Mesendoderm (in vitro differentiated cells): ENCODE results near the gene MAGI2.
A peak's percentile ranks its signal among the peaks of the same experiment; 100 is the strongest.

Experiments used
- DNase-seq: peaks from one replicate; pipeline ENCODE4 v3.0.0; 2013
- H2AK5ac ChIP-seq: 2 replicates; pipeline ENCODE4 v1.6.1; 2013; ENCODE audit warnings: low read length, inconsistent platforms
- H2BK120ac ChIP-seq: 2 replicates; pipeline ENCODE4 v1.6.1; 2013; ENCODE audit warnings: low read depth, mild to moderate bottlenecking, low read length, moderate library complexity, mixed read lengths
- H2BK15ac ChIP-seq: replicated peaks from 2 replicates; pipeline ENCODE4 v1.6.1; 2013; ENCODE audit warnings: low read depth, mild to moderate bottlenecking, moderate library complexity
- H2BK5ac ChIP-seq: 2 replicates; pipeline ENCODE4 v1.6.1; 2013; ENCODE audit warnings: low read length, inconsistent platforms
- H3K18ac ChIP-seq: 2 replicates; pipeline ENCODE4 v1.6.1; 2013; ENCODE audit warnings: mild to moderate bottlenecking, low read length, mixed read lengths
- H3K23ac ChIP-seq: one replicate; pipeline ENCODE4 v1.6.1; 2013; ENCODE audit warnings: low read length
- H3K27ac ChIP-seq: 2 replicates; pipeline ENCODE4 v1.5.1; 2013; ENCODE audit warnings: low read depth, mild to moderate bottlenecking, inconsistent platforms, low read length, moderate library complexity
- H3K27me3 ChIP-seq: 2 replicates; pipeline ENCODE4 v1.6.1; 2013; ENCODE audit warnings: low read length, control low read depth, mild to moderate bottlenecking, inconsistent platforms; ENCODE audit not compliant: insufficient read depth, poor library complexity
- H3K36me3 ChIP-seq: 2 replicates; pipeline ENCODE4 v1.6.1; 2013; ENCODE audit warnings: low read length, inconsistent platforms; ENCODE audit not compliant: control insufficient read depth, insufficient read depth
- H3K4ac ChIP-seq: one replicate; pipeline ENCODE4 v1.6.1; 2013; ENCODE audit warnings: low read depth, mild to moderate bottlenecking, low read length, moderate library complexity
- H3K4me1 ChIP-seq: 2 replicates; pipeline ENCODE4 v1.6.1; 2013; ENCODE audit warnings: low read depth, low read length, inconsistent platforms; ENCODE audit not compliant: control insufficient read depth
- H3K4me2 ChIP-seq: 2 replicates; pipeline ENCODE4 v1.6.1; 2013; ENCODE audit warnings: low read length
- H3K4me3 ChIP-seq: 2 replicates; pipeline ENCODE4 v1.5.1; 2013; ENCODE audit warnings: mild to moderate bottlenecking, low read length
- H3K56ac ChIP-seq: one replicate; pipeline ENCODE4 v1.6.1; 2013; ENCODE audit warnings: low read length
- H3K79me1 ChIP-seq: 2 replicates; pipeline ENCODE4 v1.6.1; 2013; ENCODE audit warnings: low read length, inconsistent platforms
- H3K79me2 ChIP-seq: 2 replicates; pipeline ENCODE4 v1.6.1; 2013; ENCODE audit warnings: mild to moderate bottlenecking, low read length; ENCODE audit not compliant: control insufficient read depth, insufficient read depth
- H3K9ac ChIP-seq: 2 replicates; pipeline ENCODE4 v1.6.1; 2013; ENCODE audit warnings: low read length, inconsistent platforms
- H4K5ac ChIP-seq: one replicate; pipeline ENCODE4 v1.6.1; 2013; ENCODE audit warnings: low read length
- H4K8ac ChIP-seq: one replicate; pipeline ENCODE4 v1.6.1; 2013; ENCODE audit warnings: low read depth, mild to moderate bottlenecking, control low read depth, low read length, moderate library complexity
- WGBS: extraction: QIAGEN DNeasy Blood & Tissue Kit; methylation state at CpG from one replicate; pipeline ENCODE4 v1.1.7; 2013; ENCODE audit warnings: low lambda C conversion rate, missing lambda C conversion rate; ENCODE audit not compliant: insufficient coverage; ENCODE audit errors: extremely low coverage; 5-methylcytosine and 5-hydroxymethylcytosine counted together

The MAGI2 gene

GRCh38 chr7:78368771-78369170 is 1084.7 kb downstream of the MAGI2 start:
- Histone ChIP-seq H4K8ac (no peak overlapping the region), H3K23ac (no peak overlapping the region), H3K18ac (no peak overlapping the region), H3K36me3 (no peaks in the 10 kb centered on the region), H3K9ac (no peak overlapping the region), H3K79me2 (no peaks in the 10 kb centered on the region), H3K4me3 (no peak overlapping the region), H3K79me1 (no peaks in the 10 kb centered on the region), H3K4me2 (no peak overlapping the region), H3K56ac (no peak overlapping the region), H3K4me1 (no peaks in the 10 kb centered on the region), H2BK5ac (no peak overlapping the region), H3K4ac (no peak overlapping the region), H2BK15ac (no peak overlapping the region), H4K5ac (no peak overlapping the region), H2BK120ac (no peak overlapping the region), H2AK5ac (no peak overlapping the region), H3K27ac (no peak overlapping the region), H3K27me3 (no peaks in the 10 kb centered on the region)
- DNase-seq, result peak; percentile 40
- no CpG with 5 or more reads among the region's 2 CpGs for WGBS

GRCh38 chr7:78367280-78367773 is 1086.1 kb downstream of the MAGI2 start:
- Histone ChIP-seq H2BK5ac (no peak overlapping the region), H3K36me3 (no peaks in the 10 kb centered on the region), H3K9ac (no peak overlapping the region), H3K4ac (no peak overlapping the region), H3K18ac (no peak overlapping the region), H3K79me2 (no peaks in the 10 kb centered on the region), H2AK5ac (no peak overlapping the region), H2BK15ac (no peak overlapping the region), H3K79me1 (no peaks in the 10 kb centered on the region), H3K27me3 (no peaks in the 10 kb centered on the region), H4K5ac (no peak overlapping the region), H3K56ac (no peak overlapping the region), H2BK120ac (no peak overlapping the region), H3K23ac (no peak overlapping the region), H3K27ac (no peak overlapping the region), H3K4me1 (no peaks in the 10 kb centered on the region), H4K8ac (no peak overlapping the region), H3K4me2 (no peak overlapping the region), H3K4me3 (no peak overlapping the region)
- DNase-seq, result no peak
- no CpG with 5 or more reads among the region's 5 CpGs for WGBS

- Histone ChIP-seq H3K27ac (no peak overlapping the region), H2AK5ac (no peak overlapping the region), H3K9ac (no peak overlapping the region), H4K5ac (no peak overlapping the region), H3K4me2 (no peak overlapping the region), H3K4me3 (no peak overlapping the region), H2BK5ac (no peak overlapping the region), H3K18ac (no peak overlapping the region), H2BK15ac (no peak overlapping the region), H3K79me1 (no peaks in the 10 kb centered on the region), H3K27me3 (no peaks in the 10 kb centered on the region), H3K79me2 (no peaks in the 10 kb centered on the region), H4K8ac (no peak overlapping the region), H3K4me1 (no peaks in the 10 kb centered on the region), H3K36me3 (no peaks in the 10 kb centered on the region), H3K4ac (no peak overlapping the region), H3K23ac (no peak overlapping the region), H2BK120ac (no peak overlapping the region), H3K56ac (no peak overlapping the region)
- WGBS, result no CpG with 5 or more reads among the region's 4 CpGs
- DNase-seq, result no peak
These were observed 1089.6 kb downstream of the MAGI2 start for GRCh38 chr7:78363866-78364265.

- Histone ChIP-seq H3K4me1 (no peaks in the 10 kb centered on the region), H3K27me3 (no peaks in the 10 kb centered on the region), H3K4me2 (no peak overlapping the region), H3K56ac (no peak overlapping the region), H4K8ac (no peak overlapping the region), H3K4ac (no peak overlapping the region), H3K79me1 (no peaks in the 10 kb centered on the region), H3K9ac (no peak overlapping the region), H3K27ac (no peak overlapping the region), H3K18ac (no peak overlapping the region), H2AK5ac (no peak overlapping the region), H3K79me2 (no peaks in the 10 kb centered on the region), H4K5ac (no peak overlapping the region), H3K23ac (no peak overlapping the region), H2BK5ac (no peak overlapping the region), H2BK15ac (no peak overlapping the region), H3K36me3 (no peaks in the 10 kb centered on the region), H3K4me3 (no peak overlapping the region), H2BK120ac (no peak overlapping the region)
- WGBS, result no CpG with 5 or more reads among the region's 1 CpG
- no peak for DNase-seq
These were observed 1093.6 kb downstream of the MAGI2 start for GRCh38 chr7:78359836-78360235.

DNA sequence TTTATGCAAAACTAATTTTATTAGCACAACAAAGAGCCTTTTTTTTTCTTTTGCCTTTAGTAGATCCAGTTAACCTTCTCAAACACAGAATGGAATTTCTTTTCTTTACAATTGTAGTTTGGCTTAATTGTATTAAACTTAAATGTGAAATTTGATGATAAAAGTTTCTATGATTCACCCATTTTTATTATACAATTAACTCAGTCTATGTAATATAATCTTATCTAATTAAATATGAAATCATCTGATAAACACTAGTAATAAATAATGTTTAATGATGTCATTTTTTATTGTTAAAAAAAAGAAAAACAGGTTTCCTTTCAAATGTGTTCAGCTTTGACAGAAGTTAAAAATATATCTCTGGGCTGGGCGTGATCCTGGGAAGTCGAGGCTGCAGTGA is 1095.8 kb downstream of the MAGI2 start:
- no peak overlapping the region for H3K4me3 ChIP-seq
- H4K8ac ChIP-seq, result no peak overlapping the region
- H3K4me2 ChIP-seq, result no peak overlapping the region
- no peak overlapping the region for H4K5ac ChIP-seq
- H2BK15ac ChIP-seq, result no peak overlapping the region
- H2BK5ac ChIP-seq, result no peak overlapping the region
- H3K9ac ChIP-seq, result no peak overlapping the region
- H2AK5ac ChIP-seq, result no peak overlapping the region
- H3K56ac ChIP-seq, result no peak overlapping the region
- no peaks in the 10 kb centered on the region for H3K79me2 ChIP-seq
- no peaks in the 10 kb centered on the region for H3K27me3 ChIP-seq
- no peak overlapping the region for H3K18ac ChIP-seq
- WGBS, result no CpG with 5 or more reads among the region's 2 CpGs
- no peaks in the 10 kb centered on the region for H3K4me1 ChIP-seq
- H3K36me3 ChIP-seq, result no peaks in the 10 kb centered on the region
- H2BK120ac ChIP-seq, result no peak overlapping the region
- no peak for DNase-seq
- no peak overlapping the region for H3K23ac ChIP-seq
- no peak overlapping the region for H3K27ac ChIP-seq
- no peaks in the 10 kb centered on the region for H3K79me1 ChIP-seq
- H3K4ac ChIP-seq, result no peak overlapping the region

DNA sequence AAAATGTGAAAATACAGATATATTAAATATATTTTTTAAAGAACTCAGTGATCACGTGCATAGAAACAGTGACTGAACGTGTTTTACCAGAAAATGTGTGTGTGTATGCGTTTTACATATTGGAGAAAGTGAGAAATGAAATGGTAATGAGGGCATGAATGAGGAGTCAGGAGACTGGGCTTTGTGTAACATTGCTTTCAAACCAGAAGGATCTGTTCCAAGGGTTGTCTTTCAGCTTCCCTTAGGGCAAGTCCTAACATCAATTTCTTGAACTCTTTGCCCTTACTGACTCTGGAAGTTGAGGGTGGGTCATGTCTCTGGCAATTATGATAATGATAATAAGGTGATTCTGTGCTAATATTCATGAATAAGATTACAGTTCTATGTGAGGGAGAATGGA is 1097.6 kb downstream of the MAGI2 start:
- H3K56ac ChIP-seq, result no peak overlapping the region
- no peak overlapping the region for H3K4me2 ChIP-seq
- H3K9ac ChIP-seq, result no peak overlapping the region
- H3K27me3 ChIP-seq, result no peaks in the 10 kb centered on the region
- no peak overlapping the region for H4K5ac ChIP-seq
- H3K79me2 ChIP-seq, result no peaks in the 10 kb centered on the region
- H3K27ac ChIP-seq, result no peak overlapping the region
- no peak overlapping the region for H4K8ac ChIP-seq
- H2AK5ac ChIP-seq, result no peak overlapping the region
- no peak overlapping the region for H3K4me3 ChIP-seq
- H3K4me1 ChIP-seq, result no peaks in the 10 kb centered on the region
- H2BK120ac ChIP-seq, result no peak overlapping the region
- H2BK5ac ChIP-seq, result no peak overlapping the region
- H3K23ac ChIP-seq, result no peak overlapping the region
- no peak overlapping the region for H2BK15ac ChIP-seq
- H3K4ac ChIP-seq, result no peak overlapping the region
- no peak overlapping the region for H3K18ac ChIP-seq
- DNase-seq, result no peak
- no CpG with 5 or more reads among the region's 3 CpGs for WGBS
- H3K79me1 ChIP-seq, result no peaks in the 10 kb centered on the region
- H3K36me3 ChIP-seq, result no peaks in the 10 kb centered on the region
